ENCODE data around the gene NUDT6.

DNA sequence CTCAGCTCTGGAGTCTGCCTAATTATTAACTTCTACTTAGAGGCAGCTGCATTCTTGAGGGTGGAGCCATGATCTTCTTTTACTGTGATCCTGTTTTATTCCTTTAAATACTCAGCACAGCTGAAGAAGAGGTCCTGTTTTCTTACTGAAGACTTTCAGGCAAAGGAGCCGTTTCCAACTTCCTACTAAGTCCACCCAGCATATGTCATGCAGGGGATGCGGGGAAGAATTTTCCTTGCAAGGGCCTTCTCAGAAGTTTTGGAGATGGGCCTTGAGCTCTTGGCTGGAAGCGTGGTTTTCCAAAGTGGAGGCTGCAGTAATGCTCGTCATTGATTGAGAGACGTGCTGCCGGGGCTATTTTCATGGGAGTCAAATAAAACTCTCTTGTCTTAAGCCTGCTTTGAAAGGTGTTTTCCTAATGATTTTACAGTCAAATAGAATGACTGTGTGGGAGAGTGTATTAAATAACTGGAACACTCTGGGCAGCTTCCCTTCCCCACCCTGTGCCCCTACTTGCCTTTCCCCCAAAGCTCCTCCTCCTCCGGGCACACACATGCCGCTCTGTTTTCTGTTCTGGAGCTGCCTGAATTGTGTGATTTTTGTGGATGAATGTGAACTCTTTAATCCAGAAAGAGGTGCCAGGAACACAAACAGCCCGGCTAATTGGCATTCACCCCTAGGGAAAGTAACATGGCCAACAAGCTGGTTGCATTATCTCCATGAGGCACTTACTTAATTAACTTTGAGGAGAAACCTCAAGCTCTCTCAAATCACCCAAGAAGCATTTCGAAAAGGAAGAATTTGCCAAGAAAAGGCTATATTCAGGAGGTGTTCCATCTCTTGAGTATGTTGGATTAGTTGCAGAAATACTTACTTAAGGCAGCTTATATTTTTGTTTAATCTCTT is 67.7 kb downstream of the NUDT6 start:
- no peak for TF ChIP-seq CEBPB (IDR thresholded peaks at IDR 0.05)
- TF ChIP-seq EP300 (IDR thresholded peaks at IDR 0.05; ENCODE audit: borderline replicate concordance) = no peak

All from Ishikawa (cell line).